Measurements from ENCODE around the gene EFHC1.

Gene EFHC1

GRCh38 chr6:52551483-52552277, 131.5 kb downstream of the EFHC1 start:
- TF ChIP-seq CTCF (conservative IDR thresholded peaks at IDR 0.05; ENCODE audit: low read depth, low read length), result peak; percentile 31
- peak; percentile 88 for DNase-seq (ENCODE audit: low read depth)
- no peak overlapping the region for H3K4me3 ChIP-seq (ENCODE audit: low read length)

GRCh38 chr6:52552278-52552643, 132.1 kb downstream of the EFHC1 start:
- H3K4me3 ChIP-seq (ENCODE audit: low read length), result no peak overlapping the region
- no peak for DNase-seq (ENCODE audit: low read depth)
- no peak for TF ChIP-seq CTCF (conservative IDR thresholded peaks at IDR 0.05; ENCODE audit: low read depth, low read length)

- TF ChIP-seq CTCF (conservative IDR thresholded peaks at IDR 0.05; ENCODE audit: low read depth, low read length), result no peak
- H3K4me3 ChIP-seq (ENCODE audit: low read length), result no peak overlapping the region
- DNase-seq (ENCODE audit: low read depth), result no peak
These were observed 133.0 kb downstream of the EFHC1 start for GRCh38 chr6:52553158-52553557.

GRCh38 chr6:52553719-52554118, 133.6 kb downstream of the EFHC1 start:
- H3K4me3 ChIP-seq (ENCODE audit: low read length), result no peak overlapping the region
- DNase-seq (ENCODE audit: low read depth), result no peak
- TF ChIP-seq CTCF (conservative IDR thresholded peaks at IDR 0.05; ENCODE audit: low read depth, low read length), result no peak

- no peak for TF ChIP-seq CTCF (conservative IDR thresholded peaks at IDR 0.05; ENCODE audit: low read depth, low read length)
- no peak for DNase-seq (ENCODE audit: low read depth)
- no peak overlapping the region for H3K4me3 ChIP-seq (ENCODE audit: low read length)
These were observed 134.6 kb downstream of the EFHC1 start for GRCh38 chr6:52554684-52555280.

GRCh38 chr6:52555518-52556233, 135.5 kb downstream of the EFHC1 start:
- H3K4me3 ChIP-seq (ENCODE audit: low read length), result no peak overlapping the region
- no peak for TF ChIP-seq CTCF (conservative IDR thresholded peaks at IDR 0.05; ENCODE audit: low read depth, low read length)
- no peak for DNase-seq (ENCODE audit: low read depth)

Measured in retinal pigment epithelial cell (primary cell).